Breast epithelium (tissue), 3 donors: ENCODE results near the gene NKIRAS2.

Source experiments
- POLR2A ChIP-seq: fragments of 450-650 bp; IDR thresholded peaks from one replicate; pipeline ENCODE4 v1.6.1; 2016; ENCODE audit warnings: antibody characterized with exemption, mild to moderate bottlenecking, moderate library complexity
- TF ChIP-seq, protein P1 (sequence below), 3 donors: fragments of 450-650 bp; IDR thresholded peaks; one replicate each; pipeline ENCODE4 v1.5.1; 2016 to 2017; ENCODE audit warnings: antibody characterized with exemption in 3 of 3, mild to moderate bottlenecking in 3 of 3, moderate library complexity in 3 of 3

DNA sequence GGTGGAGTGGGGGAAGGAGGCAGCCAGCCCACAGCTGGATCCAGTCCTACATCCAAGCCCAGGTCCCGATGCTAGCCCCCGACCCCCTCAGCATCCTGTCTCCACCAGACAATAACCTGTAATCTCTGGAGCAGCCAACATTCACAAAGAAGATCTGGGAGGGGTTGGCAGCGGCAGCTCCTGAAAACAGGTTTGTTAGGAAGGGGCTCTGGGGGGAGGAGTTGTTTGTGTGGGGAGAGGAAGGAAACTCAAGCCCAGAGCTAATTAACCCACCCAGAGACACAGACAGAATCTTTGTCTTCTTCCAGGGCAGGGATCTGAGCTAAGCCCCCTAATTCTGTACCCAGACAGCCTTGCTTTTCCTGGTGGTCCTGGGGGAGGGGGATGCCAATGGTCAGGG lies 35.1 kb downstream of the NKIRAS2 start:
- TF ChIP-seq, protein P1, sequence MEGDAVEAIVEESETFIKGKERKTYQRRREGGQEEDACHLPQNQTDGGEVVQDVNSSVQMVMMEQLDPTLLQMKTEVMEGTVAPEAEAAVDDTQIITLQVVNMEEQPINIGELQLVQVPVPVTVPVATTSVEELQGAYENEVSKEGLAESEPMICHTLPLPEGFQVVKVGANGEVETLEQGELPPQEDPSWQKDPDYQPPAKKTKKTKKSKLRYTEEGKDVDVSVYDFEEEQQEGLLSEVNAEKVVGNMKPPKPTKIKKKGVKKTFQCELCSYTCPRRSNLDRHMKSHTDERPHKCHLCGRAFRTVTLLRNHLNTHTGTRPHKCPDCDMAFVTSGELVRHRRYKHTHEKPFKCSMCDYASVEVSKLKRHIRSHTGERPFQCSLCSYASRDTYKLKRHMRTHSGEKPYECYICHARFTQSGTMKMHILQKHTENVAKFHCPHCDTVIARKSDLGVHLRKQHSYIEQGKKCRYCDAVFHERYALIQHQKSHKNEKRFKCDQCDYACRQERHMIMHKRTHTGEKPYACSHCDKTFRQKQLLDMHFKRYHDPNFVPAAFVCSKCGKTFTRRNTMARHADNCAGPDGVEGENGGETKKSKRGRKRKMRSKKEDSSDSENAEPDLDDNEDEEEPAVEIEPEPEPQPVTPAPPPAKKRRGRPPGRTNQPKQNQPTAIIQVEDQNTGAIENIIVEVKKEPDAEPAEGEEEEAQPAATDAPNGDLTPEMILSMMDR (IDR thresholded peaks at IDR 0.05): no peak
- no peak for TF ChIP-seq POLR2A
